B cell (primary cell): Measurements from ENCODE around the gene NR1H2. TPM values are rescaled to one million over a fixed set of nuclear protein-coding genes. Genes with fewer than 3 reads are reported as not detected.

Experiments used
- ATAC-seq: fragments of 200-7000 bp; cut with Tn5 transposase; one replicate; pipeline ENCODE4 v1.10.0; 2021; ENCODE audit warnings: low read depth, mild to moderate bottlenecking, moderate number of reproducible peaks, moderate library complexity
- CTCF ChIA-PET: fragments of 350-600 bp; sonication (Branson Sonifier 250); formaldehyde crosslinking; loops from one replicate; lab custom pipeline; 2021; ENCODE audit warnings: antibody characterized with exemption, inconsistent platforms; lab: Charles Lee
- POLR2A ChIA-PET: fragments of 350-600 bp; sonication (Branson Sonifier 250); formaldehyde crosslinking; loops from one replicate; lab custom pipeline; 2021; ENCODE audit warnings: antibody characterized with exemption; lab: Charles Lee
- DNase-seq: peaks from one replicate; pipeline ENCODE4 v3.0.0; 2013
- H2AFZ ChIP-seq: 2 replicates; pipeline ENCODE4 v1.6.1; 2012; ENCODE audit warnings: mild to moderate bottlenecking, low read depth, low read length; ENCODE audit not compliant: insufficient read depth, poor library complexity, severe bottlenecking
- H3K27ac ChIP-seq, 2 donors: 1 replicate in 1 of 2; 2 replicates in 1 of 2; pipeline ENCODE4 v1.5.1; 2012 to 2013; ENCODE audit warnings: low read length in 2 of 2, mild to moderate bottlenecking in 2 of 2, moderate library complexity in 1 of 2
- H3K27me3 ChIP-seq, 4 experiments: fragments of 200-600 bp in 1 of 4; sonication (generic) in 1 of 4; replicated peaks in 1 of 4; 1 replicate in 2 of 4; 2 replicates in 2 of 4; pipeline versions ENCODE4 v1.6.1 to v1.7.0; 2013 to 2016; ENCODE audit warnings: low read length in 3 of 4, mild to moderate bottlenecking in 2 of 4, mixed read lengths in 1 of 4, moderate library complexity in 1 of 4; ENCODE audit not compliant: insufficient read depth in 4 of 4, control insufficient read depth in 3 of 4; ENCODE audit errors: control extremely low read depth in 1 of 4
- H3K36me3 ChIP-seq, 2 experiments: replicated peaks in 1 of 2; 1 replicate in 1 of 2; 2 replicates in 1 of 2; pipeline versions ENCODE4 v1.6.1 to v1.7.1; 2013; ENCODE audit warnings: low read length in 1 of 2; ENCODE audit not compliant: insufficient read depth in 2 of 2, control insufficient read depth in 1 of 2; ENCODE audit errors: control extremely low read depth in 1 of 2, extremely low read depth in 1 of 2
- H3K4me1 ChIP-seq, 2 donors: fragments of 200-600 bp in 1 of 2; sonication (generic) in 1 of 2; 1 replicate in 1 of 2; 2 replicates in 1 of 2; pipeline versions ENCODE4 v1.5.1 to v1.6.1; 2013 to 2017; ENCODE audit warnings: low read length in 2 of 2; ENCODE audit not compliant: control insufficient read depth in 2 of 2, insufficient read depth in 2 of 2
- H3K4me2 ChIP-seq: replicated peaks from 2 replicates; pipeline ENCODE3; 2012; ENCODE audit warnings: mild to moderate bottlenecking, low read depth, low read length; ENCODE audit not compliant: poor library complexity, severe bottlenecking
- H3K4me3 ChIP-seq, 5 experiments: fragments of 200-600 bp in 1 of 5; sonication (generic) in 1 of 5; 1 replicate in 3 of 5; 2 replicates in 2 of 5; pipeline versions ENCODE4 v1.5.1 to v1.7.0; 2011 to 2016; ENCODE audit warnings: low read length in 4 of 5, mild to moderate bottlenecking in 4 of 5, low read depth in 2 of 5, control low read depth in 1 of 5, moderate library complexity in 1 of 5; ENCODE audit not compliant: insufficient read depth in 1 of 5; ENCODE audit errors: control extremely low read depth in 1 of 5, extremely low read depth in 1 of 5
- H3K79me2 ChIP-seq: fragments of 200-600 bp; sonication (generic); one replicate; pipeline ENCODE4 v1.6.0; 2016; ENCODE audit warnings: low read length; ENCODE audit not compliant: control insufficient read depth, insufficient read depth
- H3K9ac ChIP-seq: fragments of 200-600 bp; sonication (generic); 2 replicates; pipeline ENCODE4 v1.6.1; 2017; ENCODE audit warnings: mild to moderate bottlenecking, low read length, moderate library complexity
- H3K9me3 ChIP-seq, 3 donors: one replicate each; pipeline versions ENCODE4 v1.6.1 to v1.7.1; 2013; ENCODE audit warnings: low read length in 2 of 3; ENCODE audit not compliant: control insufficient read depth in 2 of 3, insufficient read depth in 1 of 3; ENCODE audit errors: control extremely low read depth in 1 of 3
- H4K20me1 ChIP-seq: 2 replicates; pipeline ENCODE4 v1.6.0; 2012; ENCODE audit warnings: mild to moderate bottlenecking, low read length; ENCODE audit not compliant: insufficient read depth, control insufficient read depth, poor library complexity, severe bottlenecking
- H3K27ac Mint-ChIP-seq: one replicate; pipeline ENCODE4 v1.8.0; 2021; ENCODE audit warnings: mixed read lengths
- H3K27me3 Mint-ChIP-seq: one replicate; pipeline ENCODE4 v1.8.0; 2021; ENCODE audit warnings: mixed read lengths
- H3K4me1 Mint-ChIP-seq: one replicate; pipeline ENCODE4 v1.8.0; 2021; ENCODE audit warnings: mixed read lengths
- H3K4me3 Mint-ChIP-seq: one replicate; pipeline ENCODE4 v1.8.0; 2021; ENCODE audit warnings: mixed read lengths
- H3K9me3 Mint-ChIP-seq: one replicate; pipeline ENCODE4 v1.8.0; 2022; ENCODE audit warnings: mixed read lengths; ENCODE audit not compliant: insufficient read depth
- CTCF ChIP-seq: fragments of 200-600 bp; IDR thresholded peaks from one replicate; pipeline ENCODE4 v1.8.0; 2022; ENCODE audit warnings: antibody characterized with exemption, mild to moderate bottlenecking
- EZH2 ChIP-seq: IDR thresholded peaks from 2 replicates; pipeline ENCODE4 v1.6.1; 2012; ENCODE audit warnings: borderline replicate concordance, low read depth, mild to moderate bottlenecking, moderate library complexity, low read length; ENCODE audit not compliant: insufficient read depth, poor library complexity, severe bottlenecking
- WGBS: methylation state at CpG from one replicate; pipeline ENCODE4 v1.1.5; 2013; ENCODE audit warnings: missing lambda C conversion rate; ENCODE audit not compliant: insufficient coverage; 5-methylcytosine and 5-hydroxymethylcytosine counted together
- intact Hi-C: fragments of 100-400 bp; cut with micrococcal nuclease; formaldehyde crosslinking; loops from one replicate; pipeline ENCODE4 v1.10.0; 2022
- polyA plus RNA-seq: library from polyadenylated mRNA; depleted of rRNA; stranded (reverse); fragments of >200 nt; gene quantifications from 2 replicates; pipeline ENCODE4 v1.2.3, GENCODE V29; 2012
- total RNA-seq, 2 donors: library from RNA; stranded (reverse); fragments of 120-200 nt in 1 of 2; gene quantifications; 1 replicate in 1 of 2; 2 replicates in 1 of 2; pipeline versions ENCODE4 v1.2.3 to v1.2.4, GENCODE V29; 2013 to 2022

NR1H2 gene
- total and polyA plus RNA-seq, 2 donors (not counting 1 experiment from before 2014, with no cell fraction given): 116 to 164 TPM

- no peak for DNase-seq
- peak overlapping the region; percentile 15 for H3K4me3 Mint-ChIP-seq
- H3K27ac Mint-ChIP-seq: peak overlapping the region; percentile 94
- no peaks in the 10 kb centered on the region for H3K27me3 Mint-ChIP-seq
- POLR2A ChIA-PET: no interaction called here
- TF ChIP-seq CTCF (no peak), EZH2 (no peak)
- no peak overlapping the region for H3K9ac ChIP-seq
- CTCF ChIA-PET: interaction anchor here (7.3 kb wide), 1 partner anchor 38 kb away, joined by 36 read pairs; no protein-coding TSS in a partner anchor
- peaks cover 55% of the 10 kb centered on the region for H3K4me1 Mint-ChIP-seq
- H3K27me3 ChIP-seq: no peaks in the 10 kb centered on the region
- peaks cover 47 to 67% of the 10 kb centered on the region in 2 donors for H3K4me1 ChIP-seq
- peaks cover 68% of the 10 kb centered on the region for H4K20me1 ChIP-seq
- H3K9me3 Mint-ChIP-seq: no peaks in the 10 kb centered on the region
- peak overlapping the region; percentile 63 for H3K4me2 ChIP-seq
- over 99% methylated on average over 20 of the region's 22 CpGs for WGBS
- intact Hi-C loops: no loop called here
- H3K4me3 ChIP-seq: no peak overlapping the region
- H3K27ac ChIP-seq: peak overlapping the region in 1 of 2 donors; percentile 98
- H3K79me2 ChIP-seq: peaks cover 51% of the 10 kb centered on the region
- no peak overlapping the region for H2AFZ ChIP-seq
- ATAC-seq: no peak
- peaks cover under 1 to 70% of the 10 kb centered on the region in 2 experiments for H3K36me3 ChIP-seq
- H3K9me3 ChIP-seq: no peaks in the 10 kb centered on the region
Observed at GRCh38 chr19:50423279-50424113, 47.2 kb downstream of the NR1H2 start.

GRCh38 chr19:50425581-50425980 is 49.3 kb downstream of the NR1H2 start:
- CTCF ChIA-PET: interaction anchor here (0.7 kb wide), 1 partner anchor 57 kb away, joined by 3 read pairs; no protein-coding TSS in a partner anchor
- Mint-ChIP-seq H3K4me3 (no peak overlapping the region), H3K27me3 (no peaks in the 10 kb centered on the region), H3K4me1 (peaks cover 66% of the 10 kb centered on the region), H3K9me3 (no peaks in the 10 kb centered on the region), H3K27ac (peak overlapping the region; percentile 50)
- TF ChIP-seq EZH2: no peak
- no peak for TF ChIP-seq CTCF
- Histone ChIP-seq H3K4me3 (no peak overlapping the region), H3K36me3 (peaks cover 2 to 72% of the 10 kb centered on the region in 2 experiments), H3K9ac (no peak overlapping the region), H2AFZ (no peak overlapping the region), H4K20me1 (peaks cover 52% of the 10 kb centered on the region), H3K9me3 (peaks cover 0 to 14% (median 0%) of the 10 kb centered on the region in 3 donors), H3K4me1 (peaks cover 62 to 81% of the 10 kb centered on the region in 2 donors), H3K79me2 (peaks cover 30% of the 10 kb centered on the region), H3K4me2 (no peak overlapping the region), H3K27me3 (no peaks in the 10 kb centered on the region), H3K27ac (peak overlapping the region in 1 of 2 donors; percentile 48)
- 100% methylated on average over 2 of the region's 7 CpGs for WGBS
- intact Hi-C loops: no loop called here
- POLR2A ChIA-PET: interaction anchor here (1.1 kb wide), 1 partner anchor 9 kb away, joined by 3 read pairs; no protein-coding TSS in a partner anchor
- no peak for DNase-seq
- no peak for ATAC-seq
